H4 (cell line): ENCODE measurements around the gene PCDHB9. TPM values are rescaled to one million over a fixed set of nuclear protein-coding genes. Genes with fewer than 3 reads are reported as not detected.

Source experiments
- DNase-seq: peaks from one replicate; pipeline ENCODE4 v3.0.0-alpha.2; 2015; ENCODE audit warnings: low spot score
- total RNA-seq: library from RNA; depleted of rRNA; stranded (reverse); fragments of >200 nt; shearing (Covaris generic); gene quantifications from 2 replicates; pipeline ENCODE4 v1.2.3, GENCODE V29; 2014; rRNA removed

The PCDHB9 gene
- total RNA-seq, 1 experiment from 2014 or later: 10.0 TPM

GRCh38 chr5:141236516-141237313 is 49.8 kb downstream of the PCDHB9 start:
- no peak for DNase-seq

Other genes starting within 250 kb of the PCDHB9 start
- gene PCDHAC2, start 220.7 kb upstream of the PCDHB9 start, total RNA-seq: 1.5 and 1.8 TPM in 2 replicates
- not detected in 2 replicates for gene PCDHB1, start 135.8 kb upstream of the PCDHB9 start, total RNA-seq
- gene PCDHB2, start 92.5 kb upstream of the PCDHB9 start, total RNA-seq: 15.0 and 26.2 TPM in 2 replicates
- 0.21 TPM in 2 replicates for gene PCDHB3, start 86.7 kb upstream of the PCDHB9 start, total RNA-seq
- 0.21 TPM in 1 of 2 replicates, not detected in the other for gene PCDHB4, start 65.3 kb upstream of the PCDHB9 start, total RNA-seq
- gene PCDHB5, start 52.0 kb upstream of the PCDHB9 start, total RNA-seq: 1.0 and 1.2 TPM in 2 replicates
- 3.6 and 4.1 TPM in 2 replicates for gene PCDHB6, start 37.1 kb upstream of the PCDHB9 start, total RNA-seq
- gene PCDHB7, start 14.5 kb upstream of the PCDHB9 start, total RNA-seq: 5.1 and 6.9 TPM in 2 replicates
- 12.4 and 12.7 TPM in 2 replicates for gene PCDHB8, start 9.4 kb upstream of the PCDHB9 start, total RNA-seq
- gene PCDHB16, start 4.8 kb upstream of the PCDHB9 start, total RNA-seq: 3.3 and 3.7 TPM in 2 replicates
- gene PCDHB10, start 5.2 kb downstream of the PCDHB9 start, total RNA-seq: 2.9 and 4.5 TPM in 2 replicates
- 4.5 and 5.6 TPM in 2 replicates for gene PCDHB11, start 12.5 kb downstream of the PCDHB9 start, total RNA-seq
- 5.2 and 5.6 TPM in 2 replicates for gene PCDHB12, start 21.6 kb downstream of the PCDHB9 start, total RNA-seq
- 1.2 and 2.0 TPM in 2 replicates for gene PCDHB13, start 26.8 kb downstream of the PCDHB9 start, total RNA-seq
- 5.6 and 6.2 TPM in 2 replicates for gene PCDHB14, start 36.2 kb downstream of the PCDHB9 start, total RNA-seq
- gene PCDHB15, start 58.2 kb downstream of the PCDHB9 start, total RNA-seq: 0.16 and 2.1 TPM in 2 replicates
- gene SLC25A2, start 116.9 kb downstream of the PCDHB9 start, total RNA-seq: not detected in 2 replicates
- gene TAF7, start 133.6 kb downstream of the PCDHB9 start, total RNA-seq: 51.2 and 74.8 TPM in 2 replicates
- 0.51 and 1.6 TPM in 2 replicates for gene PCDHGA1, start 143.4 kb downstream of the PCDHB9 start, total RNA-seq
- 0.99 and 1.6 TPM in 2 replicates for gene PCDHGA2, start 151.6 kb downstream of the PCDHB9 start, total RNA-seq
- gene PCDHGA3, start 156.7 kb downstream of the PCDHB9 start, total RNA-seq: 10.3 and 11.5 TPM in 2 replicates
- gene PCDHGB1, start 162.9 kb downstream of the PCDHB9 start, total RNA-seq: 0.43 and 3.1 TPM in 2 replicates
- gene PCDHGA4, start 167.9 kb downstream of the PCDHB9 start, total RNA-seq: 0.74 and 0.97 TPM in 2 replicates
- 1.6 and 1.9 TPM in 2 replicates for gene PCDHGB2, start 172.8 kb downstream of the PCDHB9 start, total RNA-seq
- gene PCDHGA5, start 177.0 kb downstream of the PCDHB9 start, total RNA-seq: 0.49 and 0.50 TPM in 2 replicates
- 0.87 and 1.2 TPM in 2 replicates for gene PCDHGB3, start 183.1 kb downstream of the PCDHB9 start, total RNA-seq
- 0.97 and 1.5 TPM in 2 replicates for gene PCDHGA6, start 186.7 kb downstream of the PCDHB9 start, total RNA-seq
- gene PCDHGA7, start 195.6 kb downstream of the PCDHB9 start, total RNA-seq: 0.27 and 0.29 TPM in 2 replicates
- 0.16 and 0.21 TPM in 2 replicates for gene PCDHGB4, start 200.5 kb downstream of the PCDHB9 start, total RNA-seq
- gene PCDHGA8, start 205.5 kb downstream of the PCDHB9 start, total RNA-seq: 0.39 and 0.74 TPM in 2 replicates
- 0.04 and 0.43 TPM in 2 replicates for gene PCDHGB5, start 210.8 kb downstream of the PCDHB9 start, total RNA-seq
- gene PCDHGA9, start 215.6 kb downstream of the PCDHB9 start, total RNA-seq: 1.1 and 1.8 TPM in 2 replicates
- gene PCDHGB6, start 220.9 kb downstream of the PCDHB9 start, total RNA-seq: 0.02 and 0.33 TPM in 2 replicates
- gene PCDHGA10, start 225.8 kb downstream of the PCDHB9 start, total RNA-seq: 1.4 and 1.9 TPM in 2 replicates
- gene PCDHGB7, start 230.5 kb downstream of the PCDHB9 start, total RNA-seq: 0.58 and 1.4 TPM in 2 replicates
- 0.66 and 1.3 TPM in 2 replicates for gene PCDHGA11, start 233.9 kb downstream of the PCDHB9 start, total RNA-seq
- gene PCDHGA12, start 243.3 kb downstream of the PCDHB9 start, total RNA-seq: 0.14 and 0.76 TPM in 2 replicates